ENCODE measurements around the gene CDC42BPA. TPM values are rescaled to one million over a fixed set of nuclear protein-coding genes. Genes with fewer than 3 reads are reported as not detected.

Gene CDC42BPA
- total RNA-seq, 1 donor from 2014 or later: 51.5 TPM

DNA sequence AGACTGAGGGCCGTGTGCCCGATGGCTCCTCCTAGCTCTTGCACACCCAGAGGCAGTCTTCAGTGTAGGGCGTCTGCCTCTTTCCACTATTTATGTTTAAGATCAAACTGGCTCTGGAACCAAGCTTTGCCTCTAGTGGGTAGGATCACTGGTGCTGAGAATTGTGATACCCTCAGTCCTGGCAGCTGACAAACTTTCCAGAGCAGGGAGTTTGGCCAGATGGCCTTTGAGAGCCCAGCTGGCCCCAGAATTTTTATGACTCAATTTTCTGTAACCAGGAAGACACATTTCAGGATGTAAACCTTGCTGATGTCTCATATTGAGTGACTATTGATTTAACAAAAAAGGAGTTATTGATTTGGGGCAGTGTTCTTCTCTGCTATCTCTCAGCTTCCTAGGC is 371.5 kb downstream of the CDC42BPA start:
- DNase-seq (ENCODE audit: low spot score): no peak

DNA sequence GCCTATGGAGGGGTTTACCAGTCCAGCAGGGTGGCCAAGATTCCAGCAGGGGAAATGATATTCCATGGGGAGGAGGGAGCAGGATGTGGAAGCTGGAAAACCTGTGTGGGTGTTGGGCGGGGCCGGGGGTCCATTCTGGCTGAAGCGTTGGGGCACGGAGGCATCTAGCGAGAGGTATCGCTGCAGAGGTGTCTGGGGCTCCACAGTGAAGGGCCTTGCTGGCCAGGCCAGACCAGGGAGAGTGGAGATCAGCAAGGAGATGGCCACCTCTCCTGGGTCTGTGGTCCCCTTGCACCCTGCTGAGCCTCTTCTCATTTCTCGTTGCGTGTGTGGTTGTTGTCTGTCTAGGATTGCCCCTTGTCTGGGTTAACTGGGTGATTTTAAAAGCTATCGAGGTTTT is 372.0 kb downstream of the CDC42BPA start:
- no peak for DNase-seq (ENCODE audit: low spot score)

DNA sequence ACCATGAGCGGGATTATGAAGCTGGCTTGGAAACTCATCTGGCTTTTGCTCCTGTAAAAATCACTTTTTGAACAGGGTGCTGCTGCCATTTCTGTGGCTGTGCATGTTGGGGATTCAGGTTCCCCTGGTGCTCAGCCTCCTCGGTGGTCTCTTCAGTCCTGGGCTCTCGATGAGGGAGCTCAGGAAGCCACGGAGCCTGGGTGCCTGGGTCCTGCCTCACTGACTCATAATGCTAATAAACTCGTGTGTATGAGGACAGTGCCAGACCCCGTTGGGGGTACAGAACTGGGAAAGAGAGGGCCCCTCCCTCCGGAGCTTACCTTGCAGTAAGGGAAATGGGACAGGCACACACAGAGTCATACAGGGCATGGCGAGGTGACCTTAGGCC is 372.4 kb downstream of the CDC42BPA start:
- no peak for DNase-seq (ENCODE audit: low spot score)

DNA sequence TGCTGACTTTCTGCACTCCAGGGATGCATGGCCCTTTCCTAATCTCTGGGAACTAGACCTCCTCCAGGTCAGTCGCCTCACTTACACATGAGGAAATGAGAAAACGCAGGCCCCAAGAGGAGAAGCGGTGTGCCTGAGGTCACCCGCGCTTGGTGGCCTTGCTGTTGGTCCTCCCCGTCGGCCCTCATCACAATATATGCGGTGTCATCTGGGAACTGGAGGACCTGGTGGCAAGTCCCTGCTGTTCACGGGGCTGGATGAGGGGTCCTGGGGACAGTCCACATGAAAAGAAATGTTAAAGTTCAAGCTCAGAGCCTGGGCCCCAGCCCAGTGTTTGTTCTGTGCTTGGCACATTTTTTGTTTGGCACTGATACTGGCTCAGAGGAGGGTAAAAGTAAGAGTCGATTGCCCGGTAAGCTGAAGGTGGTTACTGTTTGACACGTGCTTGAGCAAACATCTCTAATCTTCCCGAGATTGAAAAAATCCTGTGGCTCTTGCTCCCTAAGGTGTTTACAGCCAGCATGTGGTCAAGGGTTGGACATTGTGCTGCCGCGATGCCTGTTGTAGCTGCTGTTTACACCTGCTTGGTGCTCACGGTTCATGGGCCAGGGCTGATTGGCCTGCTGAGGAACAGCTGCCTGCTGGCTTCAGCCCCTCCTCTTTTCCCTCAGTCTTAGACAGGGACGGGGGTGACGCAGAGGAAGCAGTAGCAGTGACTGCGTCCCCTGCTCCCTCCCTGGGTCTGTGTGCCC is 373.0 kb downstream of the CDC42BPA start:
- DNase-seq (ENCODE audit: low spot score): no peak

DNA sequence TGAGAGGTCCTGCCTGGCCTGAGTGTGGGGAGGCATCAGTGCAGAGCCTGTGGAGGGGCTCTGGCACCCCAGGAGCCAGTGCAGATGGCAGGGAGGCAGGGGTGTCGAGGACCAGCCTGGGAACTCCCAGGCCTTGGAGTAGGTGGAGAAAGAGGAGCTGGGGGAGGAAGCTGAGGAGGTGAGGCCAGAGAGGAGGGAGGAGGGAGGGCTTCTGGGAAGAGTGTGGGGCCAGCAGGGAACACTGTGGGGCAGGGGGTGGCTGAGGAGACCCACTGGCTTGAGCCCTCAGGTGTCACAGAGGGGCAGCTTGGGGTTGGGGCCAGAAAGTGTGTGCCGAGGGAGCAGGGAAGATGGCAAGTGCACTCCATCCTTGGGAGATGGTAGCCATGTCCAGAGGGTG is 374.4 kb downstream of the CDC42BPA start:
- DNase-seq (ENCODE audit: low spot score): no peak

DNA sequence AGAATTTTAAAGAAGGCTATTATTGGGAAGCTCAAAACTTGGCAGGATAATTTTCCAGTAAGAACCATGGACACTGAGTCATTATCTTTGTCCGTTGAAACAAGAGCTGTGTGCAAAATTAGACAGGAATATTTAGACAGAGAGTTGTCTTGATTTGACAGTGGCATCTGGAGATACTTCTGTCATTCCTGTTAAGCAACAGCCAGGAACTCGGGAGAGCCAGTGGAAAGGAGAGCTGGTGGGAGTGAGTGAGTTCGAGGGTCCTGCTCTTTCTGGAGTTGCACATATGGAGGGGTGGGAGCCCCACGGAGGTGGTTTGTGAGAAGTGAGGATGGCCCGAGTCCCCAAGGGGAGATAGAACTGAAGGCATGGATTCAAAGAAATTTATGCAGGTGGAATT is 375.1 kb downstream of the CDC42BPA start:
- DNase-seq (ENCODE audit: low spot score): no peak

DNA sequence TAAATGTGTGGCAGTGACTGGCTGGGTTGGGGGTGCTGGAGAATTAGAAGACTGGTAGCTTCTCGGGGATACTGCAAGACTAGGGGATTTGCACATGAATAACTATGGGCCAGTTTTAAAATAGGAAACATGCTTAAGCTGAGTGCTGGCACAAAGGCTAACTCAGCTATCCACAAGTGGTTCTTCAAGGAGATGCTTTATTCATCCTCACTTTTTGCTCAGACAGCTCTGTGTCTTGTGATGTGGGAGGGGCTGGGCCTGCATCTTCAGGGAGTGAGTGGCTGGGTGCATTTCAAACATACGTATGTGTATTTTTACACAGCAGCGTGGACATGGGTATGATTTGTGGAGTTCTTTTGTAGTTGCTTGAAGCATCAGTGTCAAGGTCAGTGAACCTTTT is 375.9 kb downstream of the CDC42BPA start:
- DNase-seq (ENCODE audit: low spot score): no peak

DNA sequence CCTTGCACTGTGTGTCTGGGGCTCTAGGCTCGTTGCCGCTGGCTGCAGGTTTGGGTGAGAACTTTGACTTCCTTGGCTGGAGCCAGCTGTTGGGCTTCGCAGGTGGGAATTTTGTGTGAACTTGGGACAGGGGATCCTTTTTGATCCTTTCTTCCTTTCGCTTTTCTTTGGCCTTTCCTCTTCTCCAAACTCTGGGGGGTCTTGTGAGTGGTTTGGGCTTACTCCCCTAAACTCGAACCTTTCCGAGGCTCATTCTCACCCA is 377.6 kb downstream of the CDC42BPA start:
- DNase-seq (ENCODE audit: low spot score): no peak

DNA sequence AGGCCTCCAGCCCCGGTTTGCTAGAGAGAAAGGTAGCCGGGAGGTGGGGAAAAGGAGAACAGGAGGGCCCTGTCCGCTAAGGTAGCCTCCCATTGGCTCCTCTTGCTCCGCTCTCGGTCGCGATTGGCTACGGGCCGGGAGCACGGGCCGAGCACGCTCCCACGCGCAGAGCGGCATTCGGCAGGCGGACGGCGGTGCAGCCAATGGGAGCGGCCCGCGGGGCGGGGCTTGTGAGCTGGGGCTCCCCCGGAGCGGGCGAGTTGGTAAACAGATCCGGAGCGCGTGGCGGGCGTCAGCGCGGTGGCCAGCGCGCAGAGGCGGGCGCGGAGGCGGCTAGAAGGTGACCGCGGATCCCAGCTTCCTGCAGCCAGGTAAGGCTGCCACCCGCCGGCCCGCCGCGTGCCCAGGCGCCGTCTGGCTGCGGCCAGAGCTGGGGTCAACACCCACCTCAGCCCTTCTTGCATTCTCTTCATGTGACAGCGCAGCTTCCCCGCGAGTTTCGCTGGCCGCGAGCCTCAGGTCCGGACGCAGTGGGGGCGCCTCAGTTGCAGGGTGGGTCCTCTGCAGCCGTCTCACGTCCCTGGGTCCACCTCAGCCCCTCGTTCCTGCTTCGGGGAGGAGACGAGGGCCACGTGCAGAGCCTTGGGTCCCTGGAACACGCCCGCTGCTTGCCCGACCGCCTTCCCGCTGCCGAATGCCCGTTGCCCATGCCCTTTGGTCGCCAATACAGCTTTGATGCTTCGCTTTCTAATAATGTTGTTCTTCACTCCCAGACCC is 378.1 kb downstream of the CDC42BPA start, which contains the start of gene COQ8A:
Gene COQ8A (plus strand): TSS at position 266 of the 777 bp plus-strand sequence. CDS start 21,092 bp downstream, outside the sequence.
- peak; percentile 98 for DNase-seq (ENCODE audit: low spot score)

Other genes with a start within 250 kb of the CDC42BPA start
- gene ZNF678, start 245.1 kb upstream of the CDC42BPA start, total RNA-seq: 14.0 TPM

Data from ureter (tissue), 1 donor.